Activated CD8-positive, alpha-beta memory T cell treated with anti-CD3 and anti-CD28 coated beads for 48 hours (primary cell): Measurements from ENCODE around the gene RADX.

Source experiments
- DNase-seq, 3 experiments: peaks; one replicate each; pipeline ENCODE4 v3.0.0-alpha.2; 2020; ENCODE audit warnings: low read depth in 2 of 3, low spot score in 2 of 3

Gene RADX

DNA sequence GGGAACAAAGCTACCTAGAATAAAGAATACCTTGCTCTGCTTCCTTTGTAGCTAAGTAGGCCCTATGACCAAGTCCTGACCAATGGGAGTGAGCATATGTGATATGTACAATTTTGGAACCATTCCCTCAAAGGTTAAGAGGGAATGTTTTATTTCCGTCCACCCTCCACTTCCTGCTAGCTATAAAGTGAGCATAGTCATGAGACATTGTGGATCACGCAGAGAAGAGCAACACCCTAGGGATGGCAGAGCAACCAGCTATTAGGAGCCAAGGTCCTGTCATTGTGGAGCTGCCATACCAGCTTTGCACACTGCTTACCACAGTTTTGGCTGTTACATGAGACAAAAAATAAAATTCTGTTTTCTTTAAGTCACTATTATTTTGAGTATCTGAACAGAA is 68.9 kb downstream of the RADX start:
- no peak for DNase-seq

DNA sequence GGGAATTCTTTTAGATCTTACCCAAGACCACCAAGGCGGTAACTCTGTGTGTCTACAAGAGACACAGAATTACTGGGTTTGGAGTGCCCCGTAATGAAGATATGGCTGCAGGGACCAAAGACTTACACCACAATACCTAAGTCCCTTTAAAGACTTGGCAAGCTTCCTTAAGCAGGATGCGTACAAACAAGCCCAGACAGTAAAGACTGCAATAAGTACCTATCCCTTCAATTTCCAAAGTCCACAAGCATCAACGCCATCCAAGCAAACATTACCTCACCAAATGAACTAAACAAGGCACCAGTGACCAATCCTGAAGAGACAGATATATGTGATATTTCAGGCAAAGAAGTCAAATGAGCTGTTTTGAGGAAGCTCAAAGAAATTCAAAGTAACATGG is 72.4 kb downstream of the RADX start:
- no peak for DNase-seq

DNA sequence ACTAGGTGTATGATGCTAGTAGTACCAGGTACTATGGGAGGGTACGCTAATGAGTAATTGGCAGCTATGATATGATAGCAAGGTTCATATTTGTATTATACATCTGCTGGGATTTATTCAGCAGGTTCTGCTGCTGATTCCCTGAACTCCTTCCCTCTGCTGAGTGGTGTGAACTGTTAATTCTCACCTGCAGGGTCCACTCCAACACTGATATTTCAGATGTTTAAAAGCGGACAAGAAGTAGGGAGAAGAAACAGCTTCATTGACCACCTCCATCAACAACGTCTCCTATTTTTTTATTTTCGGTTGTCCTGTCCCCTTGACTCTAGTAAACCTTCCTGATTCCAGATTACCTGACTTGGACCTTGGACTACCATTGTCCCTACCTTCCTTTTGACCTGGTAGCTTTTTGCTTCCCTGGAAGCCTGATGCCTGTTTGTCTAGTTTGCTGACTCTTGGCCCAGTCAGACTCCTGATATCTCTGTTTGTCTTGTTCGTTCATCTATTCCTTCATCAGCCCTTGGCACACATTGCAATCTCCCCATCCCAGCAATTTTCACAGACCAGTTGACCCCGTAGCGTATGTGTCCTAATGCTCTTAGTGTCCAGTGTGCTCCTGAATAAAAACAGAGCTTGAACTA is 80.8 kb downstream of the RADX start:
- DNase-seq: no peak

DNA sequence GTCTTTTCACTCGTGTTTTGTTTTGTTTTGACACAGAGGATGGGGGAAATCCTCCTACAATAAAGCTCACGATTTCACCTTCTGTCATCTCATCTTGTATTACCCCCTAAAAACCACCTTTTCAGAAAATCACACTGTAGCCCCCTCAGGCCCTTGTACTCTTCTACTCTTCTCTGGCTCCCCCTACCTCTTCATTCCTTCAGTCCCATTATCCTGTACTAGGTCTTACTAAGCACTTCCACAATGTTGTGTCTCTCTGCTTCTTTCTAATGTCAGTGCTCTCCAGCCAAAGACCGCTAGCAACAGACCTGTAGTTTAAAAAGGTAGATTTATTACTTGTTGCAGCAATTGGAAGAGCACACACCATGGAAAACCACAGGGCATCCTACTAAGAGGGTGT is 84.7 kb downstream of the RADX start:
- DNase-seq: no peak

DNA sequence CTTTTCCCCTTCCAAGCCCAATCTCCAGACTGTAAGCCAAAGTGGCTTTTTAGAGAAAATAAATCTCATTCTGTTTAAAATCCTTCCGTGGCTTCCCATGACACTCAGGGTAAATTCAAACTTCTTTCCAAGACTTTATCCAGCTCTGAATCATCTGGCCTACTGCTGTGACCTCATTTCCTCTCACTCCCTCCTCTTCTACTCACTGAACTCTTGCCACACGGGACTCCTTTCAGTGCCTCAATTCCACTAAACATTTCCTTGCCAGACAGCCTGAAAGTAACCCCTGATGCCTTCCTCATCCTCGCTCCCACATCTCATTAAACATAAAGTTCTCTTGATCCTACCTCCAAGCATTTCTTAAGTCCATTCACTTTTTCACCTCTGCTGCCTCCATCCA is 86.9 kb downstream of the RADX start:
- no peak for DNase-seq

GRCh38 chrX:106702636-106703035 is 90.9 kb downstream of the RADX start:
- DNase-seq: no peak

- no peak for DNase-seq
Observed at GRCh38 chrX:106706466-106706865, 94.7 kb downstream of the RADX start.

DNA sequence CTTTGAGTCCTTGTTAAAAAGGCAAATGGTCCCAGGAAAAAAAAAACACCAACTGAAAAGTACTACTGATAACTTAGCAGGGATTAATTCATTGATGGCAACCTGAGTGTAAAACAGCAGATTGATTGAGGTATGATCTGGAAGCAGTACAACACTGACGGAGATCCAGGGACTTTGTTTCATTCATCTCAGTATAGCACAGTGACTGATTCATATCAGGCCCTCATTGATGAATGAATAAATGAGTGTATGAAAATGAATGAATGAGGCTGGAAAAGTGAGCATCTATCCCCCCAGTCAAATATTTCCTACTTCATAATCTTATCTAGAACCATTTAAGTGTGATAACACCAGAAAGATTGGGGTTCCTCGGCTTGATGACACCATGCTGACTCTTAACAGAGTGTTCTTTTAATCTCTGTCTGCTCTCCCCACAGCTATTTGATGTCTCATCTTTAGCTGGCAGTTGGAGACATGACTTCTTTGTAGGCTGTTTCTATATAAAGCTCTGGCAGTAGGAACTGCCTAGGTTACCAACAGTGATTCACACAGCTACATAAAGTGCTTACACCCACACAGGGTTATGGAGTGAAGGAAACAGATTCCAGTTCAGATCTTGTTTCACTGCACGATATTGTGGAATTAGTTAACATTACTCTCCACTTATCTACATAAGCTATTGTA is 96.1 kb downstream of the RADX start:
- no peak for DNase-seq

- no peak for DNase-seq
Observed at GRCh38 chrX:106710771-106711170, 99.0 kb downstream of the RADX start.

GRCh38 chrX:106711375-106711774 is 99.6 kb downstream of the RADX start:
- no peak for DNase-seq

DNA sequence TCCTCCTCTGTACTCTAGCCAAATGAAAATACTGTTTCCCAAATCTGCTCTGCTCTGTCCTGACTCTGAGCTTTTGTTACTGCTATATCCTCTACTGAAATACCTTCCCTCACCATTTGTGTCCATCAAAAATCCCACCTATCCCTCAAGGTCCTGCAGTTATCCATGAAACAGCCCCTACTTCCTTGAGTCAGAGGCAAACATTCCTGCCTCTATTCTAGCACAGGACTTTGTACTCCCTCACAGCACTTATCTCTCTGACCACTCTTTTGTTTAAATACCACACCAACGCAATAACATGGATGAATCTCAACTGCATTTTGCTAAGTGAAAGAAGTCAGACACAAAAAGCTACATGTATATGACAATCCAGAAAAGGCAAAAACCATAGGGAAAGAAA is 104.2 kb downstream of the RADX start:
- DNase-seq: no peak

DNA sequence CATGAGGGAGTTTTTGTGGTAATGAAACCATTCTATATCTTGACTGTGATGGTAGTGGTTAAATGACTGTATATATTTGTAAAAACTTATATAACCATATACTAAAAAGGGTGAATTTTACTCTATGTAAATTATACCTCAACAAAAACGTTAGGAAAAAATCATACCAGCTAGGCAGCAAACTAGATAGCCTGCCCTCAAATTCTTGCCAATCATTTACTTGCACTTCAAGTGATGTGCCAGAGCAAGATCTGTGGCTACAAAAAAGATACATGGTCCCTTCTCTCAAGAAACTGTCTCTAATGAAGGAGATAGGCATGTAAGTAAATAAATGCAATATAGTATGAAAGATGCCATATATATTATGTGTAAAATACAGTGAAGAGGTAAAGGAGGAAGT is 104.7 kb downstream of the RADX start:
- no peak for DNase-seq

- DNase-seq: no peak
Observed at GRCh38 chrX:106718709-106719108, 106.9 kb downstream of the RADX start.

- DNase-seq: no peak
Observed at GRCh38 chrX:106725931-106726330, 114.2 kb downstream of the RADX start.

DNA sequence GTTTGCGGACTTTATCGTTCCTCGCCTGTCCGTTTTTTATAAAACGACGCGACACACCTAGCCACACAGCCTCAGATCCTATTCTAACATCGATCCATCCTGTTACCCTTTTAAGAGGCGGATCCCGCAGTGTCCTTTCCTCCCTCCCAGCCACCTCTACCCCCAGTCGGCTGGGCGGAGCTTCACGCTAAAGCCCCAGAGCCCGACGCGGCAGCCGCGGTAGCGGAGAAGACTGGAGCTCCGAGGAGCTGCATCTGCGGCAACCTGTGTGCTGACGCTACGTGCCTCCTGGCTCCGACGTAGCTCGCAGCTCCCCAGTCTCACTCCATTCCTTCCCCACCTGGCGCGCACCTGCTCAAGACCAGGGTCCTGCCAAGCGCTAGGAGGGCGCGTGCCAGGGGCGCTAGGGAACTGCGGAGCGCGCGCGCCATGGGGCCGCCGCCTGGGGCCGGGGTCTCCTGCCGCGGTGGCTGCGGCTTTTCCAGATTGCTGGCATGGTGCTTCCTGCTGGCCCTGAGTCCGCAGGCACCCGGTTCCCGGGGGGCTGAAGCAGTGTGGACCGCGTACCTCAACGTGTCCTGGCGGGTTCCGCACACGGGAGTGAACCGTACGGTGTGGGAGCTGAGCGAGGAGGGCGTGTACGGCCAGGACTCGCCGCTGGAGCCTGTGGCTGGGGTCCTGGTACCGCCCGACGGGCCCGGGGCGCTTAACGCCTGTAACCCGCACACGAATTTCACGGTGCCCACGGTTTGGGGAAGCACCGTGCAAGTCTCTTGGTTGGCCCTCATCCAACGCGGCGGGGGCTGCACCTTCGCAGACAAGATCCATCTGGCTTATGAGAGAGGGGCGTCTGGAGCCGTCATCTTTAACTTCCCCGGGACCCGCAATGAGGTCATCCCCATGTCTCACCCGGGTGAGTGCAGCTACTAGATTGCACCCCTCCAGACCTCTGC is 115.0 kb downstream of the RADX start, which contains the start of gene RNF128:
Gene RNF128 (plus strand): TSS at position 217 of the 953 bp plus-strand sequence. CDS start 213 bp downstream, at position 430.
- DNase-seq: no peak

DNA sequence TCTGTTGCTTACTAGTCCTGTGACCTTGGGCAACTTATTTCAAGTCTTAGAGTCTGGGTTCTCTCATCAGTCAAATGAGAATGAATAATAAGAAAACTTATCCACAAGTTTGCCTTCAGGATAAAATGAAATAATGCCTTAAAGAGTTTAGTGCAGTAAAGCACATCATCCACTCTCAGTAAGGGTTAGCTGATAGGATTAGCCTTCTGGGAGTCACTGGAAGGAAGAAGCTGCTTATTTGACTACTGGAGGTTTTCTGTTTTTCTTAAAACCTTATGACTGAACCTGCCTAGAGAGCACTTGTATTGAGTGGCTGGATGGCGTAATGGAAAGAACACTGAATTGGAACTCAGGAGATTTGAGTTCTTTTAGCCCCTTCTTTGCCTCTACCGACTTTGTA is 116.6 kb downstream of the RADX start:
- DNase-seq: no peak
